ENCODE data around the gene FBXO17. TPM values are rescaled to one million over a fixed set of nuclear protein-coding genes. Genes with fewer than 3 reads are reported as not detected.
A peak's percentile ranks its signal among the peaks of the same experiment; 100 is the strongest.
"Not testable (repeated sequence)": the region's sequence is repeated elsewhere in the genome, so short reads cannot be mapped to it uniquely, and the experiment has no call there.

The FBXO17 gene
- polyA plus RNA-seq, 3 donors from 2014 or later: not detected

DNA sequence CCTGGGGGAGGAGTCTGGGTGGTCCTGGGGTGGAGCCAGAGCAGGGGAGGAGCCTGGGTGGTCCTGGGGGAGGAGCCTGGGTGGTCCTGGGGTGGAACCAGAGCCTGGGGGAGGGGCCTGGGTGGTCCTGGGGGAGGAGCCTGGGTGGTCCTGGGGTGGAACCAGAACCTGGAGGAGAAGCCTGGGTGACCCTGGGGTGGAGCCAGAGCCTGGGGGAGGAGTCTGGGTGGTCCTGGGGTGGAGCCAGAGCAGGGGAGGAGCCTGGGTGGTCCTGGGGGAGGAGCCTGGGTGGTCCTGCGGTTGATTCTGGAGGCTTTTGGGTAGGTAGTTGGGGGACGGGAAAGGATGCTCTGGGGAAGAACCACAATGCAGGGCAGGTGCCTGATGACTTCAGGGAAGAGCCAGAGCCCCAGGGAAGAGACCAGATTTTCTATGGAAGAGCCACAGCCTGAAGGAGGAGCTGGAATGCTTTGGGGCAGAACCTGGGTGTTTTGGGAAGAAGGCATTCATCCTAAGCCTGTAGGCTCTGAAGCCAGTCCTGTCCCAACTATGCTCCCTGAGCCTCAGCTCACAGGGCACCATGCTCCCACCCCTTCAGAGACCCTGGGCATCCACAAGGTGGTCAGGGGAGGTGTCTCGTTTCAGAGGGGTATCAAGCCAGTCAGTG is 29.8 kb downstream of the FBXO17 start:
- Mint-ChIP-seq H3K27ac (peak overlapping the region in 1 of 6 donors; percentile 61), H3K9me3 (no peaks in the 10 kb centered on the region)

DNA sequence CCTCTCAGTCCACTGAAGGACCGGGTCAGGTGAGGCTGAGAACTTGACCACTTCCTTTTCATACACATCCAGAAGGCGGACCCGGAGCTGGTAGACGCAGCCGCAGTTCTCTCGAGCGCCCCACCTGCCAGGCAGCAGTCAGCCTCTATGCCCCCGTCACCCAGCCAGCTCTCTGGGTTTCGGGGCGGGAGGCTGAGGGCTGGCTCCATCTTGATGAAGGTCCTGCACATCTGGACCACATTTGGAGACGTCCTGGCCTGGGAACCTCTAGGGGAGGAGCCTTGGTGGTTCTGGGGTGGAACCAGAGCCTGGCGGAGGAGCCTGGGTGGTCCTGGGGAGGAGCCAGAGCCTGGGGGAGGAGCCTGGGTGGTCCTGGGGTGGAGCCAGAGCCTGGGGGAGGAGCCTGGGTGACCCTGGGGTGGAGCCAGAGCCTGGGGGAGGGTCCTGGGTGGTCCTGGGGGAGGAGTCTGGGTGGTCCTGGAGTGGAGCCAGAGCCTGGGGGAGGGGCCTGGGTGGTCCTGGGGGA is 30.5 kb downstream of the FBXO17 start:
- Mint-ChIP-seq H3K4me3 (no peak overlapping the region), H3K4me1 (peaks cover 0 to 8% of the 10 kb centered on the region in 2 donors), H3K27me3 (ENCODE audit: low read depth in 3 of 3) (peaks cover 4 to 7% (median 5%) of the 10 kb centered on the region in 3 donors), H3K9me3 (no peaks in the 10 kb centered on the region), H3K27ac (no peak overlapping the region), H3K36me3 (no peaks in the 10 kb centered on the region)
- DNase-seq: no peak

More for the DNA sequence above, 29.8 kb downstream of the FBXO17 start:
- no peak for DNase-seq
- peaks cover 4 to 7% (median 5%) of the 10 kb centered on the region in 3 donors for H3K27me3 Mint-ChIP-seq (ENCODE audit: low read depth in 3 of 3)
- H3K4me3 Mint-ChIP-seq: no peak overlapping the region
- no peaks in the 10 kb centered on the region for H3K36me3 Mint-ChIP-seq
- peaks cover 6 to 11% of the 10 kb centered on the region in 2 donors for H3K4me1 Mint-ChIP-seq

DNA sequence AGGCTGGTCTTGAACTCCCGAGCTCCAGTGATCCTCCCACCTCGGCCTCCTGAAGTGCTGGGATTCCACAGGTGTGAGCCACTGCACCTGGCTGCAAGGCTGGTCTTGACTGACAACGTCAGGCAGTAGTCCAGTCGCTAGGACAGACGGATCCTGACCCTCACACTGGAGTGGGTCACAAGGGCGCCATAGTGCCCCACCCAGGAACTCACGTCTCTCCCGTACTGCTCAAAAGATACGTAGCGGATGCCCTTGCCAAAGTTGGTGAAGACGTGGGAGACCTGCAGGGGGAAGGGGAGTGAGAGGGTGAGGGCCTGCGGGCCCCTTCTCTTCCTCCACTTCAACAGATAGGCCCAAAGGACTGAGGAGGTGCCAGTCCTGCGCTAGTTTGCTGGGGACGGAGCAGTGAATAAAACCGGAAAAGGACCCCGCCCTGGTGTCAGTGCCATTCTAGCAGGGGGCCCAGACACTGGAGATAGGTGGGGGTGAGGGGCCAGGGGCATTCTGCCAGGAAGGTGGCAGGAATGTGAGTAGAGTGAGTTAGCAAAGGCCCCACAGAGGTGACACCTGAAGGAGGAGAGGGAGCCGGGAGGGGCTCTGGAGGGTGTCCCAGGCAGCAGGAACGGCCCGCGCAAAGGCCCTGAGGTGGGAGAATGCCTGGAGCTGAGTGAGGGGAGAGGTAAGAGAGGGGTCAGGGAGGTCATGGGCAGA is 32.9 kb downstream of the FBXO17 start:
- Mint-ChIP-seq H3K4me1 (no peaks in the 10 kb centered on the region), H3K27ac (no peak overlapping the region), H3K9me3 (no peaks in the 10 kb centered on the region), H3K27me3 (ENCODE audit: low read depth in 3 of 3) (peaks cover 1 to 10% (median 2%) of the 10 kb centered on the region in 3 donors), H3K4me3 (no peak overlapping the region), H3K36me3 (no peaks in the 10 kb centered on the region)
- no peak for DNase-seq

DNA sequence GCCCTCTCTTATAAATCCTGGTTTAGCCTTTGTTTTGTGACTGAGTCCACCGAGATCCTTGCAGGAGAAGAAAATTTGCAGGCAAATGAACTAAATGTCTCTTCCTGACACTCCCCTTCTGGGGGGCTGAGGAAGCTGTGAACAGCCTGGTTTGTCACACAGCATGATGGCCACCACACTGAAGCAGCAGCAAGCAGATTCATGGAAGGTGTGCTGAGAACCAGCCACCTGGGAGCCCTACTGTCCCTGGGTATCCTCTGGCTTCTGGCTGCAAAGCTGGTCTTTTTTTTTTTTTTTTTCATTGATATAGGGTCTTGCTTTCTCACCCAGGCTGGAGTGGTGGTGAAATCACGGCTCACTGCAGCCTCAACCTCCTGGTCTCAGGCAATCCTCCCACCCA is 33.6 kb downstream of the FBXO17 start:
- DNase-seq: no peak
- H3K27ac Mint-ChIP-seq: no peak overlapping the region
- H3K4me1 Mint-ChIP-seq: no peaks in the 10 kb centered on the region
- no peaks in the 10 kb centered on the region for H3K36me3 Mint-ChIP-seq
- peaks cover 1 to 10% (median 5%) of the 10 kb centered on the region in 3 donors for H3K27me3 Mint-ChIP-seq (ENCODE audit: low read depth in 3 of 3)
- H3K4me3 Mint-ChIP-seq: no peak overlapping the region
- H3K9me3 Mint-ChIP-seq: no peaks in the 10 kb centered on the region

DNA sequence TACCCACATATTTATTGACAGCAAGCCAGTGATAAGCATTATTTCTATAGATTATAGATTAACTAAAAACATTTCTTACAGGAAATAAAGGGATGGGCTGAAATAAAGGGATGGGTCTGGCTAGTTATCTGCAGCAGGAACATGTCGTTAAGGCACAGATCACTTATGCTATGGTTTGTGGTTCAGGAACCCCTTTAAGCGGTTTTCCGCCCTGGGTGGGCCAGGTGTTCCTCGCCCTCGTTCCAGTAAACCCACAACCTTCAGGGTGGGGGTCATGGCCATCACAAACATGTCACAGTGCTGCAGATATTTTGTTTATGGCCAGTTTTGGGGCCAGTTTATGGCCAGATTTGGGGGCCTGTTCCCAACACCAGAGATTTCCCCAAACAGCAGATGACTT is 34.1 kb downstream of the FBXO17 start:
- H3K4me1 Mint-ChIP-seq; H3K27ac Mint-ChIP-seq; H3K36me3 Mint-ChIP-seq; H3K9me3 Mint-ChIP-seq; H3K4me3 Mint-ChIP-seq; H3K27me3 Mint-ChIP-seq (ENCODE audit: low read depth in 3 of 3); DNase-seq: not testable (repeated sequence)

DNA sequence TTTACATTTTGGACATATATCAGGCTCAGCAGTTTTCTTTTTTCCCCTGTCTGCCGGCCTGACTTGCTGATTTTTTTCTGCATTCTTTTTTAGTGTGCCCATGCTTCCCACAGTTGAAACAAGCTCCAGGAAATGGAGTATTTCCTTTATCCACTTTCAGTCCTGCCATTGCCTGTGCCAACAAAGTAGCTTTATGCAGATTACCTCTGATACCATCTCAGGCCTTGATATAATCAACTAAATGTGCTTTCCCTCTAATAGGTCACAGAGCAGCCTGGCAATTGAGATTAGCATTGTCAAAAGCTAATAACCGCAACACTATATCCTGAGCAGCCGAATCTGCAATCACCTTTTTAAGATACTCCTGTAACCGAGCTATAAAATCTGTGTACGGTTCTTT is 35.6 kb downstream of the FBXO17 start:
- Mint-ChIP-seq H3K4me3 (no peak overlapping the region), H3K9me3 (no peaks in the 10 kb centered on the region), H3K4me1 (no peaks in the 10 kb centered on the region), H3K27ac (no peak overlapping the region), H3K36me3 (peaks cover 8 to 9% (median 8%) of the 10 kb centered on the region in 3 donors), H3K27me3 (ENCODE audit: low read depth in 3 of 3) (peaks cover 1 to 10% (median 5%) of the 10 kb centered on the region in 3 donors)
- DNase-seq: no peak

DNA sequence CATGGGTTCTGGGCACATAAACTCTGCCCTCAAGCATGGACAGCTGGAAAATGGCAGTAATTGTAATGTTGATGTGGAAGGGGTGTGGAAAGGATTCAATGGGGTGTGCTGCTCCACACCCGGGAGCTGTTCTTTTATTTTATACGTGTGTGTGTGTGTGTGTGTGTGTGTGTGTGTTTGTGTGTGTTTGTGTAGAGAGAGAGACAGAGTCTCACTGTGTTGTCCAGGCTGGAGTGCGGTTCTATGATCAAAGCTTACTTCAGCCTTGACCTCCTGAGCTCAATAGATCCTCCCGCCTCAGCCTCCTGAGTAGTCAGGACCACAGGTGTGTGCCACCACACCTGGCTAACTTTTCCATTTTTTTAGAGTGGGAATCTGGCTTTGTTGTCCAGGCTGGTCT is 42.0 kb downstream of the FBXO17 start:
- Mint-ChIP-seq H3K27me3 (ENCODE audit: low read depth in 3 of 3) (peaks cover 10 to 20% (median 11%) of the 10 kb centered on the region in 3 donors), H3K27ac (peak overlapping the region in 1 of 6 donors; percentile 68), H3K4me3 (no peak overlapping the region), H3K4me1 (peaks cover 36 to 37% of the 10 kb centered on the region in 2 donors), H3K36me3 (peaks cover 13 to 17% (median 15%) of the 10 kb centered on the region in 3 donors), H3K9me3 (peaks cover 0 to 2% (median 0%) of the 10 kb centered on the region in 6 donors)
- DNase-seq: no peak

DNA sequence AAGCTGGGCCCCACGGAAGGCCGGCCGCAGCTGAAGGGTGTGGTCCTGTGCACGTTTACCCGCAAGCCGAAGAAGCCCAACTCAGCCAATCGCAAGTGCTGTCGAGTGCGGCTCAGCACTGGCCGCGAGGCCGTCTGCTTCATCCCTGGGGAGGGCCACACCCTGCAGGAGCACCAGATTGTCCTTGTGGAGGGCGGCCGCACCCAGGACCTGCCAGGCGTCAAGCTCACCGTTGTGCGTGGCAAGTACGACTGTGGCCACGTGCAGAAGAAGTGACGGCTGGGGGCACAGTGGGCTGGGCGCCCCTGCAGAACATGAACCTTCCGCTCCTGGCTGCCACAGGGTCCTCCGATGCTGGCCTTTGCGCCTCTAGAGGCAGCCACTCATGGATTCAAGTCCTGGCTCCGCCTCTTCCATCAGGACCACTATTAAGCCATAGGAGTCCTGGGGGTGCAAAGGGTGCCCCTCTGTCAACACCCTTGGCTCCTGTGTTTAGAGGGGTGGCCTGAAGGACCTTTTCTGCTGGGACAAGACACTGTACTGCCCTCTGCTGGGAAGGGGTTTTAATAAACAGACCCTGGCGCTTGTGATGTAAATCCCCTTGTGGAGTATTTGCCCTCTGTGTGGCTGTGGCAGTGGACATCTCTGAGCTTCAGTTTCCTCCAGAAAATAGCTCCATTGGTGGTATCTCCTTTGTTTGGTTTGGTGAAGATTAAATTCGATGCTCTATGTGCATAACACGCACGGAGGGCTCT is 42.9 kb downstream of the FBXO17 start:
- DNase-seq: peak; percentile 51 to 58 (median 51)
- Mint-ChIP-seq H3K4me1 (peaks cover 46% of the 10 kb centered on the region in 2 donors), H3K27ac (peak overlapping the region in 5 of 6 donors; percentile 29 to 83 (median 70)), H3K27me3 (ENCODE audit: low read depth in 3 of 3) (peaks cover 11 to 26% (median 17%) of the 10 kb centered on the region in 3 donors), H3K4me3 (peak overlapping the region; percentile 2 to 55 (median 36)), H3K9me3 (peaks cover 0 to 2% (median 0%) of the 10 kb centered on the region in 6 donors), H3K36me3 (peaks cover 13 to 17% (median 15%) of the 10 kb centered on the region in 3 donors)

DNA sequence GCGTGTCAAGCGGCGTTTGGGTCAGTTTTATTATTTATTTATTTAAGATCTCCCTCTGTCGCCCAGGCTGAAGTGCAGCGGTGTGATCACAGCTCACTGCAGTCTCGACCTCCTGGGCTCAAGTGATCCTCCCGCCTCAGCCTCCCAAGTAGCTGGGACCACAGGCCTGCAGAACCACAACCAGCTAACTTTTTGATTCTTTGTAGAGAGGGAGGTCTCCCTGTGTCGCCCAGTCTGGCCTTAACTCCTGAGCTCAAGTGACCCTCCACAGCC is 44.1 kb downstream of the FBXO17 start:
- no peak for DNase-seq
- H3K9me3 Mint-ChIP-seq: peaks cover 0 to 2% (median 0%) of the 10 kb centered on the region in 6 donors

DNA sequence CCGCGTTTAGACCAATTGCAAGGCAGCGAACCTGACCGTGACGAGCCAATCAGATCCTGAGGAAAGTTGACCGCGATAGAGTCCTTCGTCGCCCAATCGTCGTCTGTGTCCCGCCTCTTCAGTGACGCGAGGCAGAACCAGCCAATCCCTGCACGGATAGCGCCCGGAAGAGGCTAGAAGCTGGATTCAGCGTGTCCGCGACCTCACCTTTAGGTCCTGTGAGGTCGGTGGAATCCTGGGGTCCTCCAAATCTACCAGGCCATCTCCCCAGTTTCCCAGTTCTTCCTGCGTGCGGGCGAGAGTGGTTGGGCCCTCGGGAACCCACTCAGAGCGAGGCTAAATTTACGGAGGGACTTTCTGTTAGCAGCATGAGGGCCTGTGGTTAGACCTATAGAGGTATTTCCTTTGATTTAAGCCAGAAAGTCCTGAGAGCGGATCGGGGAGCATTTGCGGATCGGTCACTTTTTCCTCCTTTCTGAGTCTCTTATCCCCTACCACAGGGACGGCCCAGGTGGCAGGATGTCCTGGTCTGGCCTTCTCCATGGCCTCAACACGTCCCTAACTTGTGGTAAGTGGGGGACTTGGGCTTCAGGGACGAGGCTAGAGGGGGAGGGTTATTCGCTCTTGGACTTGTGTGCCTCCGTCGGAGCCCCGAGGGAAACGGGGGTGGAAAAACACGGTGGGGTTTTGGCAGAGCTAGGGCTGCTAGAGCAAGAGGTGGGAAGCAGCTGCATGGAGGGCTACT is 44.6 kb downstream of the FBXO17 start, which contains the start of gene MRPS12:
Gene MRPS12 (plus strand): TSS at position 169 of the 745 bp plus-strand sequence. CDS start 351 bp downstream, at position 520.
- H3K4me1 Mint-ChIP-seq: peaks cover 61 to 62% of the 10 kb centered on the region in 2 donors
- H3K27me3 Mint-ChIP-seq (ENCODE audit: low read depth in 3 of 3): peaks cover 11 to 26% (median 21%) of the 10 kb centered on the region in 3 donors
- H3K9me3 Mint-ChIP-seq: peaks cover 0 to 2% (median 0%) of the 10 kb centered on the region in 6 donors

More for the DNA sequence above, 44.1 kb downstream of the FBXO17 start:
- Mint-ChIP-seq H3K36me3 (peaks cover 13 to 17% (median 15%) of the 10 kb centered on the region in 3 donors), H3K4me1 (peaks cover 56 to 57% of the 10 kb centered on the region in 2 donors), H3K27ac (peak overlapping the region; percentile 94 to 99 (median 96)), H3K4me3 (peak overlapping the region; percentile 97 to 99 (median 98)), H3K27me3 (ENCODE audit: low read depth in 3 of 3) (peaks cover 11 to 23% (median 20%) of the 10 kb centered on the region in 3 donors)

DNA sequence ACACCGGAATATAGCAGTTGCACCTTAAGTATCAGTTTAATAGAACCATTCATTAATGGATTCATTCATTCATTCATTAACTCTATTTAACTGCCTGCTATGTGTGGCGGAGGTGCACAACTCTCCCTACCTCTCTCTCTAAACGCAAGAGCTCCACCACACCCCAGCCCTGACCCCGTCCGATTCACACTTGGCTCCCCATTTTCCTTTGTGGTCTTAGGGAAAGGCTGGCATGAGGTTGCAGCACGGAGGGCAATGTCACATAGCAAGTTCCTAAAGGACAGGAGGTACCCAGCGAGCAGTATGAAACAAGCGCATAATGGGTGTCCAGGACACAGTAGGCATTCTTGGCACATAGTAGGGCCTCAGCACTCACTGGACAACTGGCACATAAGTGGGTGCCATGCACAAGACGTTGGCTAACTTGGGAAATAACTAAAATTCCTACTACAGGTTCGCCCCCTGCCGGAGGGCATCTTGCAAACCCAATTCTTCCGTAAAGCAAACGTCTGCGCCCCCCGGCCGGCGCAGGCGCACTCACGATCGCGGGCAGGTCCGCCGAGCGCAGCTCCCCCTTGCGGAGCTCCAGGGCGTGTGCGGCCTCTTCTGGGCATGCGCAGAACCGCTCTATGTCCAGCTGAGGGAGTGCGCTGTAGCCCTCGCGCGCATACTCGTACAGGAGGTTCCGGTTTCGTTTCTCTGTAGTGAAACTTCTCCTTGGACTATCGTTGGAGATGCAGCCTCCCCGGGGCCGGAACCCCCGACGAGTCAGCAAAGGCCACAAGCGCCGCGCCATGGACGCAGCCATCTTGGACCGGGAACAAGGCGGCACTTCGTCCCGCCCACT is 45.4 kb downstream of the FBXO17 start, which contains the start of gene SARS2:
Gene SARS2 (minus strand): TSS at position 835 of the 847 bp plus-strand sequence. CDS start 27 bp downstream, at position 808.
- Mint-ChIP-seq H3K27me3 (ENCODE audit: low read depth in 3 of 3) (peaks cover 11 to 26% (median 21%) of the 10 kb centered on the region in 3 donors), H3K27ac (peak within 1 kb of the TSS; percentile 94 to 99 (median 96)), H3K4me3 (peak within 1 kb of the TSS; percentile 97 to 99 (median 98)), H3K36me3 (peaks cover 6 to 10% (median 9%) of the 10 kb centered on the region in 3 donors), H3K9me3 (peaks cover 0 to 2% (median 0%) of the 10 kb centered on the region in 6 donors), H3K4me1 (peaks cover 68 to 69% of the 10 kb centered on the region in 2 donors)
- peak; percentile 96 to 98 (median 97) for DNase-seq

More for the DNA sequence above, 44.6 kb downstream of the FBXO17 start, which contains the start of gene MRPS12:
- peak; percentile 99 for DNase-seq
- H3K4me3 Mint-ChIP-seq: peak within 1 kb of the TSS; percentile 97 to 99 (median 98)
- peak within 1 kb of the TSS; percentile 94 to 99 (median 96) for H3K27ac Mint-ChIP-seq
- peaks cover 12 to 17% (median 15%) of the 10 kb centered on the region in 3 donors for H3K36me3 Mint-ChIP-seq
